Suprapubic skin (tissue), 4 donors: ENCODE data around the gene CAMSAP3. TPM values are rescaled to one million over a fixed set of nuclear protein-coding genes. Genes with fewer than 3 reads are reported as not detected.

Source experiments
- DNase-seq, 2 donors: peaks; one replicate each; pipeline ENCODE4 v3.0.0-alpha.2; 2019; ENCODE audit warnings: low spot score in 2 of 2
- H3K27ac ChIP-seq: fragments of 200-600 bp; sonication (generic); one replicate; pipeline ENCODE4 v1.5.1; 2019
- H3K27me3 ChIP-seq: fragments of 200-600 bp; sonication (generic); one replicate; pipeline ENCODE4 v1.5.1; 2019
- H3K36me3 ChIP-seq: fragments of 200-600 bp; sonication (generic); one replicate; pipeline ENCODE4 v1.5.1; 2019
- H3K4me1 ChIP-seq: fragments of 200-600 bp; sonication (generic); one replicate; pipeline ENCODE4 v1.5.1; 2019
- H3K4me3 ChIP-seq: fragments of 200-600 bp; sonication (generic); one replicate; pipeline ENCODE4 v1.5.1; 2019; ENCODE audit warnings: mild to moderate bottlenecking
- H3K9me3 ChIP-seq: fragments of 200-600 bp; sonication (generic); one replicate; pipeline ENCODE4 v1.5.1; 2019
- EP300 ChIP-seq: sonication (generic); formaldehyde crosslinking; IDR thresholded peaks from one replicate; pipeline ENCODE4 v1.6.1; 2017; ENCODE audit warnings: antibody characterized with exemption
- POLR2A ChIP-seq, 2 donors: fragments of 450-650 bp; IDR thresholded peaks; one replicate each; pipeline ENCODE4 v1.6.1; 2017; ENCODE audit warnings: antibody characterized with exemption in 2 of 2, mild to moderate bottlenecking in 2 of 2, moderate library complexity in 2 of 2
- POLR2AphosphoS5 ChIP-seq, 3 donors: sonication (generic); formaldehyde crosslinking; IDR thresholded peaks; one replicate each; pipeline ENCODE4 v1.6.1; 2017; ENCODE audit warnings: antibody characterized with exemption in 3 of 3
- WGBS: methylation state at CpG from one replicate; pipeline ENCODE4 v1.1.5; 2018; 5-methylcytosine and 5-hydroxymethylcytosine counted together
- total RNA-seq, 4 donors: library from RNA; depleted of rRNA; stranded (reverse); fragments of >200 nt; gene quantifications; one replicate each; pipeline ENCODE4 v1.1.0, GENCODE V29; 2016
- TF ChIP-seq, protein P1 (sequence below), 2 donors: fragments of 200-600 bp in 1 of 2; fragments of 450-650 bp in 1 of 2; sonication (generic) in 1 of 2; IDR thresholded peaks; one replicate each; pipeline ENCODE4 v1.5.1; 2016 to 2019; ENCODE audit warnings: antibody characterized with exemption in 2 of 2, mild to moderate bottlenecking in 1 of 2, moderate library complexity in 1 of 2

Gene CAMSAP3
- total RNA-seq, 4 donors from 2014 or later = 60.5 to 82.7 (median 63.9) TPM

DNA sequence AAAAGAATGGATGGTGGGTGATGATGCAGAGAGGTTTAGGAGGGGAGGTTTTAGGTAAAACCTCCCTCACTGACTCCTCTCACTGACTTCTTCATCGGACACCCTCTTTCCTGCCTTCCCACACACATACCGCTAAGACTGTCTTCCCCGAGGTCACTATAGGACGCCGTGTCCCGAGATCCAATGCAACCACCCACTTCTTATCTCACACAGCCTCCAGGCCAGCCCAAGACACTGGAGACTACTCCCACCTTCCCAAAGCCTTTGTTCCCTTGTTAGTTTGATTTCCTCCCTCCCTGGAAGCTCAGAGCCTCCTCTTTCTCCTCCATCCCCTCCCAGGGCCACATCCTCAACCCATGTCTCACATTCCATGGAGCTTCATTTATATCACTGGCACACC, 16.5 kb upstream of the CAMSAP3 start:
- Histone ChIP-seq H3K27me3 (no peaks in the 10 kb centered on the region), H3K9me3 (no peaks in the 10 kb centered on the region), H3K4me1 (no peaks in the 10 kb centered on the region), H3K36me3 (no peaks in the 10 kb centered on the region), H3K4me3 (no peak overlapping the region), H3K27ac (no peak overlapping the region)
- DNase-seq = no peak
- TF ChIP-seq POLR2A (IDR thresholded peaks at IDR 0.05) (no peak), EP300 (no peak), POLR2AphosphoS5 (IDR thresholded peaks at IDR 0.05) (no peak)
- TF ChIP-seq, protein P1, sequence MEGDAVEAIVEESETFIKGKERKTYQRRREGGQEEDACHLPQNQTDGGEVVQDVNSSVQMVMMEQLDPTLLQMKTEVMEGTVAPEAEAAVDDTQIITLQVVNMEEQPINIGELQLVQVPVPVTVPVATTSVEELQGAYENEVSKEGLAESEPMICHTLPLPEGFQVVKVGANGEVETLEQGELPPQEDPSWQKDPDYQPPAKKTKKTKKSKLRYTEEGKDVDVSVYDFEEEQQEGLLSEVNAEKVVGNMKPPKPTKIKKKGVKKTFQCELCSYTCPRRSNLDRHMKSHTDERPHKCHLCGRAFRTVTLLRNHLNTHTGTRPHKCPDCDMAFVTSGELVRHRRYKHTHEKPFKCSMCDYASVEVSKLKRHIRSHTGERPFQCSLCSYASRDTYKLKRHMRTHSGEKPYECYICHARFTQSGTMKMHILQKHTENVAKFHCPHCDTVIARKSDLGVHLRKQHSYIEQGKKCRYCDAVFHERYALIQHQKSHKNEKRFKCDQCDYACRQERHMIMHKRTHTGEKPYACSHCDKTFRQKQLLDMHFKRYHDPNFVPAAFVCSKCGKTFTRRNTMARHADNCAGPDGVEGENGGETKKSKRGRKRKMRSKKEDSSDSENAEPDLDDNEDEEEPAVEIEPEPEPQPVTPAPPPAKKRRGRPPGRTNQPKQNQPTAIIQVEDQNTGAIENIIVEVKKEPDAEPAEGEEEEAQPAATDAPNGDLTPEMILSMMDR (IDR thresholded peaks at IDR 0.05) = no peak
- WGBS = 77% methylated on average over 6 of the region's 6 CpGs

DNA sequence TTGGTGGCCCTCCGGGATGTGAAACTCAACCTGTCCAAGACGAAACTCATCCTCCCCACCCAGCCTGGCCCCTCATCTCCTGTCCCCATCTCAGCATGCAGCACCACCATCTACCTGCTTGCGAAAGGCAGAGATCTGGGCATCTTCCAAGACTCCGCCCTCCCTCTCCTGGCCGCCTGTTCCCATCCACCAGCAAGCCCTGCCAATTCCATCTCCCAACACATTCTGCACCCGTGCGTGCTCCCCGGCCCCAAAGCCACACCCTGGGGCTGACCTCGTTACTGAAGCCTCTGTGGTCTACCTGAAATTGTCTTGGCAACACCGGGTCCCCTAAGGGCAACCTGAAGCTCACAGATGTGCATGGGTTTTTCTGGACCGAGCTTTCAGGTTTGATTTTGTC, 13.2 kb upstream of the CAMSAP3 start:
- H3K27ac ChIP-seq = no peak overlapping the region
- 26% methylated on average over 11 of the region's 11 CpGs for WGBS
- no peak overlapping the region for H3K4me3 ChIP-seq
- no peak for DNase-seq
- no peaks in the 10 kb centered on the region for H3K36me3 ChIP-seq
- no peaks in the 10 kb centered on the region for H3K4me1 ChIP-seq
- H3K27me3 ChIP-seq = no peaks in the 10 kb centered on the region
- no peak for TF ChIP-seq POLR2A (IDR thresholded peaks at IDR 0.05)
- no peak for TF ChIP-seq POLR2AphosphoS5 (IDR thresholded peaks at IDR 0.05)
- TF ChIP-seq, protein P1 (IDR thresholded peaks at IDR 0.05) = no peak
- no peak for TF ChIP-seq EP300
- no peaks in the 10 kb centered on the region for H3K9me3 ChIP-seq

DNA sequence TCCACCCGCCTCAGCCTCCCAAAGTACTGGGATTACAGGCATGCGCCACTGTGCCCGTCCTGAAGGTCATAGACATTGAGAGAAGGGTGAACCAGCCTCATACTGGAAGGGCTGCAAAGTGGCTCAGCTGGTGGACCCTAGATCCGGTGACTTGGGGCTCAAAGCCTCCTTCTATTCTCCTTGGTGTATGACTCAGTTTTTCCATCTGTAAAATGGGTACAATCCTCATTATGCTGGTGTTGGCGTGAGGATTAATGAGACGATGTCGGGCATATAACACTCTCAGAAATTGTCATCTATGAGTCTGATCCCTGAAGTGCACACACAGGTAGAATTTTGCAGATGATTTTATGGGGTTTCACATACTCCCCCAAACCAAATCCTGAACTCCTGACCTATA, 5.8 kb upstream of the CAMSAP3 start:
- H3K4me1 ChIP-seq = peaks cover 15% of the 10 kb centered on the region
- H3K4me3 ChIP-seq = no peak overlapping the region
- TF ChIP-seq, protein P1 (IDR thresholded peaks at IDR 0.05) = no peak
- TF ChIP-seq POLR2A (IDR thresholded peaks at IDR 0.05) = no peak
- no peak for TF ChIP-seq POLR2AphosphoS5 (IDR thresholded peaks at IDR 0.05)
- TF ChIP-seq EP300 = no peak
- DNase-seq = no peak
- peaks cover 14% of the 10 kb centered on the region for H3K27me3 ChIP-seq
- H3K9me3 ChIP-seq = no peaks in the 10 kb centered on the region
- peak overlapping the region; percentile 83 for H3K27ac ChIP-seq
- no peaks in the 10 kb centered on the region for H3K36me3 ChIP-seq
- 82% methylated on average over 7 of the region's 7 CpGs for WGBS

DNA sequence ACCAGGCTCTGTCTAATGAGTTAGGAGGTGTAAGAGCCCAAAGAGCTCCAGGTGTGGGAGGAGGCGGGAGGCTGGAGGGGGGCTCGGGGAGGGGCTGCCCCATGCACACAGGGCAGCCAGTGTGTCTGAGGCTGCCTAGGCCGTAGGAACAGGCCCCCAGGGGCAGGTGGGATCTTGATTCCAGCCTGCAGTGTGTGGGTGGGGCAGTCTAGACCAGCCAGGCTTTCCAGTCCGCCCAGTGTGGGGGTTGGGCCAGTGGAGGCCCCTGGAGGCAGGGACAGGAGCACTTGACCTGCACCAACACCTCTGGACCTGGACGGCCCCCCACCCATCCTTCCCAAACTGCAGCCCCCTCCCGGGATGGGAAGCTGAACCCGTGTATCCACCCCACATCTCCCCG, 5.4 kb upstream of the CAMSAP3 start:
- Histone ChIP-seq H3K9me3 (no peaks in the 10 kb centered on the region), H3K27ac (peak overlapping the region; percentile 83), H3K4me1 (peaks cover 15% of the 10 kb centered on the region), H3K4me3 (no peak overlapping the region), H3K27me3 (peaks cover 18% of the 10 kb centered on the region), H3K36me3 (no peaks in the 10 kb centered on the region)
- DNase-seq = no peak
- 18% methylated on average over 3 of the region's 8 CpGs for WGBS
- TF ChIP-seq EP300 (no peak), POLR2A (IDR thresholded peaks at IDR 0.05) (no peak), POLR2AphosphoS5 (IDR thresholded peaks at IDR 0.05) (peak in 1 of 3 donors; percentile 15)
- TF ChIP-seq, protein P1 (IDR thresholded peaks at IDR 0.05) = no peak

DNA sequence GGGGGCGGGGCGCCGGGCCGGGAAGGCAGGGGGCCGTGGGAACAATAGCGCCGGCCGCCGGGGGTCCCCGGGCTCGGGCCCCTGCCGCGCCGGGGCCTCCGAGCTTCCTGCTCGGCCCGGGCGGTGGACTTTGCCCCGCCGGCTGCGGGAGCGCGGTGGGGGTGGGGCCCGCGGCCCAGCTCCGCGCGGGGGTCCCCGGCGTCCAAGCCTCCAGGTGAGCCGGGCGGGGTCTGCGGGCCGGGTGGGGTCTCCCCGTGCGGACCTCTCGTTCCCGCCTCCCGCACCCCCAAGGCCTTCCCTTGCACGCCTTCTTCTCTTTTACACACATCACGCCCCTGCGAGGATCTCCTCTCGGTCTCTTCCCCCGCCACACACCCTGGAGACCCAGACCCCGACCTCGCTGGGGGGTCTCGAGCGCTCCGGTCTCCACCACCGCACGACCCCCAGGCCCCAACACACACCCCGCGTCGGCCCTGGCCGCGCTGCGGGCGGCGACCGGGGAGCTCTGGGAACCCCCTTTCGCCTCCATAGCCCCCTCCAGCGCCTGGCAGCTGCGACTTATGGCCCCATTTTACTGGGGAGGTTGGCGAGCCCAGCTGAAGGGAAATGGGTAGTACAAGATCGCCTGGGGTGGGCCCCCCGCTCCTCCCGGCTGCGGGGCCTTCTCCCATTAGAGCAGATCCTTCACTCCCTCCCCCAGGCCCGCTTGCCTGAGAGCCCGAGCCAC, 711 bp downstream of the CAMSAP3 start:
- WGBS = 5% methylated on average over 38 of the region's 70 CpGs
- Histone ChIP-seq H3K4me3 (peak overlapping the region; percentile 56), H3K36me3 (no peaks in the 10 kb centered on the region), H3K4me1 (peaks cover 8% of the 10 kb centered on the region), H3K9me3 (no peaks in the 10 kb centered on the region), H3K27ac (peak overlapping the region; percentile 63), H3K27me3 (peaks cover 31% of the 10 kb centered on the region)
- TF ChIP-seq, protein P1 (IDR thresholded peaks at IDR 0.05) = no peak
- TF ChIP-seq EP300 = no peak
- TF ChIP-seq POLR2A (IDR thresholded peaks at IDR 0.05) = no peak
- TF ChIP-seq POLR2AphosphoS5 (IDR thresholded peaks at IDR 0.05) = no peak
- DNase-seq = no peak
